GM18508 (cell line): ENCODE results near the gene LYPD4.

Experiments used
- ATAC-seq: cut with Tn5 transposase; IDR thresholded peaks from one replicate; pipeline ENCODE4 v1.9.1; 2021; ENCODE audit warnings: moderate number of reproducible peaks; ENCODE audit not compliant: insufficient read depth, unreplicated experiment

The LYPD4 gene

DNA sequence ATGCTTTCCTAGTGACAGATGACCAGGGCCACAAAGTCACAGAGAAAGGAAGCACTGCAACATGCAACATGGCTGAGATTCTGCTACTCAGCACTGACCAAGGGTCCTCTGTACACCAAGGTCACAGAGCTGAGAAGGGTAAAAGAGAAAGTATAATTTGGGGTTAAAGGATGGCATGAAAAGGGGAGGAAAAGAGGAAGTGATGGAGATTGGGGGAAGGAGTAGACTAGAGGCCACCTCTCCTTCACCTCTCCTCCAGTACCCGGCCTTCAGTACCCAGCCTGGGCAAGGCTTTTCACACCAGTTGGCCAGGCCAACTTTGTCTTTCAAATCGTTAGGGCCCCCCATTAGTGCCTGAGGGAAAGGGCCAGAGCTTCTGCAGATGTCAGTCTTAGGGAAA lies 9.3 kb upstream of the LYPD4 start:
- ATAC-seq, result no peak

DNA sequence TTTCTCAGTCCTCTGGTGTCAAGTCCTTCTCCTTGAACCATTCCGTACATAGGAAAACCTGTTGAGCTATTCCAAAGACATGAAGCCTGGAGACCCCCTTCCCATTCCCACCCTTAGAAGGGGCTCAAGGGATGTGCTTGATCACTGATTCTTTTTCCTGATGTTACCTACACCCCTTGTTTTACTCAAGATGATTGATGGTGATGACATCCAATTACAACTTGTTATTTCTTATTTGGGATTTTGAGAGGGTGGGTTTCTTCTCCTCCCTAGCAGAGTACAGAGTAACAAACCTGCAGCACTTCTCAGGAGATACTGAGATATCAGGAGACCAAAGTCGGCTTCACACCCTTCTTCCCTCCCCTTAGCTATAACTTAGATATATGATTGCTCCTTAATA lies 8.9 kb upstream of the LYPD4 start:
- no peak for ATAC-seq

DNA sequence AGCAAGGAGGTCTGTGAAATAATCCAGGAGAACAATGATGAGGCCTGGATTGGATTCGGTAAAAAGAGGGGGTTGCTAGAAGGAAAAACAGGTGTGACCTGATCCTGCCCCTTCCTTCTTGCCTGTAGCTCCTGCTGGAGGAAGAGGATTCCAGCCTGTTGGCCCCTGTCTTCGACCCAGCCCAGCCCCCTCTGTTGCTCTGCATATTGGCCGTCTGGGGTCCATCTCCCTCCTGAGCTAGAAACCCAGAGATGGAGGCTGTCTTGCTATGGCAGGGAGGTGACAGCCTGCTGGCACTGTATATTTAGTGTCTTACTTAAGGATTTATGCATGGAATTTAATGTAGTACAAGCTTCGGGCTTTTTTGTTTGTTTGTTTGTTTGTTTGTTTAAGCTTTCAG lies 7.0 kb upstream of the LYPD4 start:
- ATAC-seq, result no peak

DNA sequence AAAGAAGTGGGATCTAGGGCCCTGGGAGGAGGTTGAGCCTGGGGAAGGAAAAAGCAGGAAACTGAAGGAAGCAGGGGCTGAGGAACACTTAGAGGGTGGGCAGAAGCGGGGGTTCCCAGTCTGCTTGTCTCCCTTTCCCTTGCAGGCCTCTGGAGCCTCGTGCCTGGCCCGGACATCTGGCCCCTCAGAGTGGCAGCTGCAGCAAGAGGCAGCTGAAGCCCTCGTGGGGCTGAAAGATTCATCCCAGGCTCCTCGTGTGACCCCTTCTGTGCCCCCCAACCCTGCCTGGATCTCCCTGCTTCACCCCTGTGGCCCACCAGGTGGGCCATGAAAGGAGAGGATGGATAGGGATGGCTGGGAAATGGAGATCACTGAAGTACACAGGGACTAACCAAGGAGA lies 5.9 kb upstream of the LYPD4 start:
- no peak for ATAC-seq

DNA sequence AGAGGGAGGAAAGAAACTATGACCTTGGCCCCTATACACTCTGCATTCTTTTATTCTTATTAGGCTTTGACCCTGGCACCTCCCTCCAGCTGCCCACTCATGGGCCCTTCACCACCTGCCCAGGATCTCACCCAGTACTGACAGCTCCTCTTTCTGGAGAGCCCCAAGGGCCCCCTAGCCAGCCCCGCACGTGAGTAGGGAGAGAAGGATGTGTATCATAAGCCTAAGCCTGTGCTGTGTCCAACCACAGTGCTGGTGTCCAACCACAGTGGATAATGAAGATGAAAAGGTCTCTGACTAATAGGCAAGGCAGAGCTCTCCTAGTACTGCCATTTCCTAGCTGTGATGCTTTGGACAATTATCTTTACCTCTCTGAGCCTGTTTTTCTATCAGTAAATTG lies 4.6 kb upstream of the LYPD4 start:
- no peak for ATAC-seq

DNA sequence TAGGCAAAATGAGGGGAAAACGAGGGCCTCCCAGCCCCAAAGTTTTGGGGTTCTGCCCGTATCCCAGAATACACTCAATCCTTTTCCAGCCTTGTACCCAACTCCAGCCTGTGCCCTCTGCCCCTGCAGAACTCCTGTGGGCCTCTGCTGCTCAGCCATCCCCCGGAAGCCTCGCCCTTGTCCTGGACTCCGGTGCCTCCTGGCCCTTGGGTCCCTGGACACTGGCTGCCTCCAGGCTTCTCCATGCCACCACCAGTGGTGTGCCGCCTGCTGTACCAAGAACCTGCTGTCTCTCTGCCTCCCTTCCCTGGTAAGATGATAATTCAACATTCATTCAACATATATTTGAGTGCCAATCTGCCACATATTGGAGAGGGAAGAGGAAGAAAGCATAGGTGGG lies 4.2 kb upstream of the LYPD4 start:
- ATAC-seq, result no peak

DNA sequence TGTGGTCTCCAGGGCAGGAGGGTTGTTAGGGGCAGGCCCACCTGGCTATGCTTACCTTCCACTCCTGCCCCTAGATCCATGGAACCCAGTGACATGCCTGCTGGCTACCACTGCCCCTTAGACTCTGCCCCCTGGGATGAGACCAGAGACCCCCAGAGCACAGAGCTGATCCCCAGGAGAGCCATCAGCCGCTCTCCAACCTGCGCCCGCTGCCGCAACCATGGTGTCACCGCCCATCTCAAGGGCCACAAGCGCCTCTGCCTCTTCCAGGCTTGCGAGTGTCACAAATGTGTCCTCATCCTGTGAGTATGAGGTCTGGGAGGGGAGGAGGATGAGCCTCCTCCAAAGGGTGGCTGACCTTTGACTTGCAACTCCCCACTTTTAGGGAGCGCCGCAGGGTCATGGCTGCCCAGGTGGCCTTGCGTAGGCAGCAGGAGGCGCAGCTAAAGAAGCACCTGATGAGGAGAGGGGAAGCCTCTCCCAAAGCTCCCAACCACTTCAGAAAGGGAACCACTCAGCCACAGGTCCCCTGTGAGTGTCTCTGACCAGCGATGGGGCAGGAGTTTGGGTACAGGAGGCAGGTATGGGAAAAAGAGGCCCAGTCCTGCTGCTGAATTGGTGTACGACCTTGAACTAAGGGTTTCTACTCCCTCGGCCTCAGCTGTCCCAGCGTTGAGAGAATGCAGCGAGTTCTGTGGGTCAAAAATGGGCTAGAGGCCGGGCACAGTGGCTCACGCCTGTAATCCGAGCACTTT lies 3.0 kb upstream of the LYPD4 start:
- no peak for ATAC-seq

DNA sequence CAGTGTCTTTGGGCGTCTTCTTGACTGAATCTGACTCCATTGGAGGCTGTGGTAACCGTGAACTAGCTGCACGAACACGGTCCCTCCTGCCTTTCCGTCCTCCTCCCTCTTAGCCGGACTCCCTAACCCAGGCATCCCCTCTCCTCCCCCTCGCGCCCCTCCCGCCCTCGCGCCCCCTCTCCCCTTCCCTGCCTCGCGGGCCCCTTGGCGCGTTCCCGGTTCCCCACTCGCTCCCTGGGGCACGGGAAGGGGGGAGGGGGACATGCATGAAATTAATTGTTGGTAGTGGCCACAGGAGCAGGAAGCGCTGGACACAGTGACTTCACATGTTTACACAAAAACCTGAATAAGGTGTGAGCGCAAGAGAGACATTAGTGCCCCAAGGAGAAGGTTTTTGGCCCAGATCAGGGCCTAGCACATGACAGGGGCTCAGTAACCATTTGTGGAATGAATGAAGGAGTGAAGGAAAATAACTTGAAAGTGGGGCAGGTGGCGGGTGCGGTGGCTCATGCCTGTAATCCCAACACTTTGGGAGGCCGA lies 638 bp upstream of the LYPD4 start:
- ATAC-seq, result no peak

DNA sequence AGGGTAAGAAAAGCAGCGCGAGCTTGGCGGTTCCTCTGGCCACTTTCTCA lies 343 bp upstream of the LYPD4 start, which contains the start of gene DMRTC2:
DMRTC2 (plus strand) TSS at position 42 of the 50 bp plus-strand sequence. CDS start 2,387 bp downstream, outside the sequence.
- ATAC-seq, result no peak

DNA sequence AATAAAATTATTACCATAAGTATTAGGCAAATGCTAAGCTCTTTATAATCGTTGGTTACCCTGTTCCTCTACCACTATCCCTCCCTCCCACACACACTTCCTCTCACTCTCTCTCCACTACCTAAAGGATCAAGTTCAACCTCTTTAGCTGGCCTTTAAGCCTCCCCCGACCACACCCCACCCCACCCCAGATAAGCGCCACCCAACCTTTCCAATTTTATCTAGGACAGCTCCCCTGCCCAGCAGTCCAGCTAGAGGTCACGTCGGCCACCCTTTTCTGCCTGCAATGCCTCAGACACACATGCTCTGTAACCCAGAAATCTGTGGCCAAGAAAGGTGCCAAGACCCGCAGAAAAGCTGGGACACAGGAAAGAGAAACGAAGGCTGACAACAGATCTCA lies 1.1 kb downstream of the LYPD4 start:
- no peak for ATAC-seq

DNA sequence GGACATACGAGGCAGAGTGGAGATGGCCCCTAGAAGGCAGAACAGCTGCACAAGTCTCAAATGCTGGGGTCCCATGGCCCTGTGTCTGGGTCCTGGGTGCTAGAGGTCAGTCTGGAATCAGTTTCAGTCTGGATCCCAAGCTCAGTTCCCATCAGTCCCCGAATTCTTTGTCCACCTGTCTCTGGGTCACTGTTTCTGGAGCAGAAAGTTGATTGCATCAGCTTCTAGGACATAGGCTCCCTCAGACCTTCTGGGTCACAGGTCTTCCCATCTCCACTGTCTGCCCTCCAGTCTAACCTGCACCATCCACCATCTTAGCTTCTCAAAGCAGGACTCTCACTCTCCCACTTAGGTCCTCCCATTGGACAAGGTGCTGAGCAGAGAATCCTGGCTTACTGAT lies 5.3 kb downstream of the LYPD4 start:
- no peak for ATAC-seq

DNA sequence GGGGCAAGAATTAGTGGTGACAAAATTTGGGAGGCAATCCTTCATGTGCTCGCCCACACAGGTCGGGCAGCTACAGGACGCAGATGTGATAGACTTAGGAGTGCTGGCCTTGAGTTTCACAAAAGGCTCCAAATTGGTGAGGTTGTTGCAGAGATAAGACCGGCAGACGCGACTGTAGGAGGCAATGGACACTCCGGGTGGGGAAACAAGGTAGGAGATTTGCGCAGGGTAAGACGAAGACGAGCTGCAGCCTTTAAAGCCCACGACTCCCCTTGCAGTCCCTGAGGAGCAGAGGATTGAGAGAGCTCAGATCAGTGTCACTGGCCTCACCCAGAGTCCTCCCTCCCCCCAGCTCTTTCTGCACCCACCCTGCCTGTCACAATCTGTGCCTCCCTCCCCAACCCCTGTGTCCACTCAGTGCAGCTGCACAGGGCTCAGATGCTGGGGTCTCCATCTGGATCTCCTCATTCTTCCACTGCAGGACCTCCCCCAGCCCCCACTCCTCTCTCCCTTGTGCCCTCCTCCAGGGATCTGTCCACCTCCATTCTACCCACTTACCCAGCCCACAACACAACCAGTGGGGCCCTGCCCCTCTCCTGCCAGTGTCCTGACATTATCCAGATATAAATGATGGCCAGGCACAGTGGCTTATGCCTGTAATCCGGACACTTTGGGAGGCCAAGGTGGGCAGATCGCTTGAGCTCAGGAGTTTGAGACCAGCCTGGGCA lies 6.3 kb downstream of the LYPD4 start:
- ATAC-seq, result no peak

DNA sequence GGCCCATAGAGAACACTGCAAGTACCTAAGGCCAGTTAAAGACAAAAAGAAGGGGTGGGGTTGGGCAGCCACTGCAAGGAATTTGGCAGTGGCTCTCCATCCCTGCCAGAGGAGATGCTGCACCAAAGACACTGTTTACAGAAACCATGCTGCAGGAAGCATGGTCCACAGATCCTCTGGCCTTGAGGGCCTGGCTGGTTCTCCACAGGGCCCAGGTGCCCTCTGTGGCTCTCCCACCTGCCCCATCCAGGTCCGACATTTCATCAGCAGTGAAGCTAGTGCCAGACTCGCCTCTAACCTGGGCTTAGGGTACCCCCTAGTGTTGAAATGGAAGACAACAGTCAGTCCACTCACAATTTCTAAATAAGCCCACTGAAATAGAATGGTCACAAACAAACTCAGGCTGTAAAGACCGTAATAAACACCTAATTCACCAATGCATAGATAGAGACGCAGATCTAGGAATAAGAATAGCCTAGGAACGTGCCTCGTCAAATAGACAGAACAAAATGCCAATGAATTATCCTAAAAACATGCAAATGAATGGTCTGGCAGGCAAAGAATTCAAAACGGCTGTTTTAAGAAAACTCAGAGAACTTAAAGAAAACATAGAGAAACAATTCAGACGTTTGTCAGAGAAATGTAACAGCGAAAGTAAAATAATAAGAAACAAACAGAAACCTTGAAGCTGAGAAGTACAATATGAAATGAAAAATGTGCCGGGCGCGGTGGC lies 23.3 kb downstream of the LYPD4 start:
- ATAC-seq, result no peak

DNA sequence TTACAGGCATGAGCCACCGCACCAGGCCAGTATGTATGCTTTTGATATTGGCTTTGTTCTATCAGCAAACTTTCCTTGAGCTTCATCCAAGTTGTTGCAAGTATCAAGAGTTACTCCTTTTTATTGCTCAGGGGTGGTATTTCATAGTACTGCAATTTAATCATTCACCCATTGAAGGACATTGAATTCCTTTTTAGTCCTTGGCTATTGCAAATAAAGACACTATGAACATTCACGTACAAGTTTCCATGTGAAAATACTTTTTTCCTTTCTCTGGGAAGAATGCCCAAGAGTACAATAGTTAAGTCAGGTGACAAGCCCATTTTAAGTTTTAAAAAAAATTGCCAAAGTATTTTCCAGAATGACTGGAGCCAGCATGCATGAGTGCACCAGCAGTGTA lies 27.7 kb downstream of the LYPD4 start:
- no peak for ATAC-seq

DNA sequence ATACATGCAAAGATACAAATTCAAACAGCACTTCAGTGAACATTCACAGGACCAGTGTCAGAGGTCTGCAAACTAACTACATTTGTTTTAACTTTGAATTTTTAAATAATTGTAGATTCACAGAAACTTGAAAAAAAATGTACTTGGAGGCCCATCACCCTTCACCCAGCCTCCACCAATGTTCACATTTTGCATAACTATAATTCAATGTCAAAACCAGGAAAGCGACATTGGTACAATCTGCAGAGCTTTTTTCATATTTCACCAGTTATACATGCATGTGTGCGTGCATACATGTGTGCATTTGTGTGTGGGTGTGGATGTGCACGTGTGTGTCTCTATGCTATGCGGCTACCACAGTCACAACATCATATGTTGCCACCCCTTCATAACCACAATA lies 29.2 kb downstream of the LYPD4 start:
- ATAC-seq, result no peak

DNA sequence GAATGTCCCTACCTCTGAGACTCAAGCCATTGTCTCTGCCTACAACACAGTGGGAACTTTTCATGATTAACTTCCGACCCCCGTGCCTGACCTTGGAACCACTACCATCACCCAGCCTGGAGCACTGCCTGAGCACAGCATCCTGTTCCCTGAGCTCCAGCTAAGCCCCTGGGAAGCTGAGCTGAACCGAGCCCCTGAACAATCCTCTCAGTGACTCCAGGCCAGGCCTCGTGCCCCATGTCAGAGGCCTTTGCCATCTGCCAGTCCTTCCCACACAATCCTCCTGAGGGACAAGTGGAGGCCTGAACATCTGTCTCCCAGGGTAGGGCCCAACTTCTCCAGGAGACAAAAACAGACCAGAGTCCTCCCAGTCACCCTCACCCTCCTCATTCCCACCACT lies 30.6 kb downstream of the LYPD4 start:
- ATAC-seq, result no peak

DNA sequence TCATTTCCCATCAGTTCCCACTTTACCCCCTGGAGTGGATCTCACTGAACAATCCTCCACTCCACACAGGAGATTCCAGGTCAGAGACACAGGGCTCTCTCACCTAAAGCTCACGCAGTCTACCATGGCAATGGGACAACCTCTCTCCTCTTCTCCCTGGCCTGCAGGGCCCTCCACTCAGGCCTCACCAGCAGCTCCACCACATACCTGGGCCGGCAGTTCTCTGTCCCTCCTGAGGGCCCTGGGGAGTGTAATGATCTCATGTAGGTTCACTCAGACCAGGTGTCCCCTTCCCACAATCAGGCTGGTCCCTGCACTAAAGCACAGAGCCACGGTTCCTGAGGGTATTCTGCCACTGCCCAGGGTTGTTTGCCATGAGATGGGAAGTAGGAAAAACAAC lies 32.5 kb downstream of the LYPD4 start:
- ATAC-seq, result no peak

DNA sequence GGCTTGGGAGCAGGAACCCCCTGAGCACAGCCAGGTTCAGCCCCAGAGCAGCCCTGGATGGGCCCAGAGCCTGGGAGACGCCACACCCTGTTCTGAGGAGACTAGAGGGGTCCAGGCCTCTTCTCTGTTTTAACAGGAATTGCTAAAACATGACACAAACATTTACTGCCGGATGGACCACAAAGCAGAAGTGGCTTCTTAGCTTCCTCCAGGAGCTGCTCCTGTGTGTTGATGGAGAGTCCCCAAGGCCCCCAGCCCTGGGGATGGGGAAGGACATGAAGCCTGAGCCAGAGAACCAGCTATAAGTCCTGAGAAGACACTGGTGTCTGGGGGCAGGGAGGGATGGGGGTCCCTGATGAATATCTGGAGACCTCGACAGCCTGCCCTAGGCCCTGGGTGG lies 33.4 kb downstream of the LYPD4 start:
- no peak for ATAC-seq

DNA sequence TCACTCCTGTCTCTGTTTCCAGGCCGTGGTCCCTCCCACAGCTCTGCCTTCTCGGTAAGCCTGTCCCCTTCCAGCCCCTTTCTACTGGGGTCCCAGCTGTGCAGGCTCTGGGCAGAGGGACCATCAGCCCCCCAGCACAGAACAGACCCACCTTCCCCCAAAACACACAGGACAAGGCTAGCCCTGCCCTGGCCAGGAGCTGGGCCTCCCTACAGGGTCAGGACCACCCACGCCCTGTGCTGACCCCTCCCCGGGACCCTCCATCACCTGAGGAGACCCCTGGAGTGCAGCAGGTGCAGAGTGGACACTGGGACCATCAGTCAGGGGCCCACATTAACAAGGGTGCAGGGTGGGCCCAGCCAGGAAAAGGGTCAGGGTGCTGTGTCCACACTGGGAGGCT lies 34.2 kb downstream of the LYPD4 start:
- ATAC-seq, result no peak

DNA sequence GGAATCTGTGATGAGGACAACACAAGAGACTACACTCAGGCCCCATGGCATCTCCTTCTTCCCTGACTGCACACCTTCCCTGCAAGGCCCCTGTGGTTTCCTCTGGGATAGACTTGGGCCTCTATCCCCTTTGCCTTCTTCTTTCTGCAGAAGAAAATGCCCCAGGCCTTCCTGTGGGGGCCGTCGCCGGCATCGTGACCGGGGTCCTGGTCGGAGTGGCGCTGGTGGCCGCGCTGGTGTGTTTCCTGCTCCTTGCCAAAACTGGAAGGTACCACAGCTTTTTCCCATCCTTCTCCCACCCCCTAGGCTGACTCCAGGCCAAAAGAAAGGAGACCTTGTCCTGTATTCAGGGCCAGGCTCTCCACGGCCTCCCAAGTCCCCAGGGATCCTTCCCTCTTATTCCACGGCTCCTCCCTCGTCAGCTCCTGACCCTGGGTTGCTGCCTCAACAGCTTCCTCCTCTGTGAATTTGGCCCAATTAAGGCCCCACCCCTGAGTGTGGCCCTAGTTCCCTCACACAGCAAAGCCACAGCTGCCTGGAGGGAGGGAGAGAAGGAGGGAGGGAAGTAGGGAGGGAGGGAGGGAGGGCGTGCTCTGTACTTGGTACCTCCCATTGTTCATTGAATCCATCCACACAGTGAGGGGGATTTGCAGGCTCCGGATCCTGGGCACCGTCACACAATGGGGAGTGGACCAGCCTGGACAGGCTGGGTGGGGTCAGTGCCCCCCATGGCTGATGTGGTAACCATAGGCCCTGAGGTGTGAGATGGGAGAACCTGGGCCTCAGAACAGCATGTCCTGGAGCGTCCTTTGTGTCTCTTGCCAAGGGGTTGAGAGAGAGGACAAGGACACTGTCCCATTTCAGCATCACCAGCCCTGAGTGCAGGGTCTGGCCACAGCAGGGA lies 35.6 kb downstream of the LYPD4 start:
- ATAC-seq, result no peak

DNA sequence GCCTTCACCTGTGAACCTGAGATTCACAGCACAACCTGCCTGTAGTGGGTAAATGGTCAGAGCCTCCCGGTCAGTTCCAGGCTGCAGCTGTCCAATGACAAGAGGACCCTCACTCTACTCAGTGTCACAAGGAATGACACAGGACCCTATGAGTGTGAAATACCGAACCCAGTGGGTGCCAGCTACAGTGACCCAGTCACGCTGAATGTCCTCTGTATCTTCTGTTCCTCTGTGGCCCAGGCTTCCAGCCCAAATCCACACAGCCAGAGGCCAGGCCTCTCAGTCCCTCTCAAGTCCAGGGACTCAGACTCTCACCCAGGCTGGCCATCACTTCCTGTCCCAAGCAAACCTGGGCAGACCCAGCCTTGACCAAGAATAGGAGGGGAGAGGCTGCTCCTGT lies 37.3 kb downstream of the LYPD4 start:
- ATAC-seq, result no peak
